Lower leg skin (tissue), 3 donors: ENCODE measurements around the gene ASTN1.

ENCODE experiments used
- POLR2A ChIP-seq, 2 donors: fragments of 450-650 bp; IDR thresholded peaks; one replicate each; pipeline ENCODE4 v1.6.1; 2016 to 2017; ENCODE audit warnings: antibody characterized with exemption in 2 of 2, mild to moderate bottlenecking in 1 of 2, moderate library complexity in 1 of 2
- TF ChIP-seq, protein P1 (sequence below), 3 donors: fragments of 450-650 bp; IDR thresholded peaks; one replicate each; pipeline ENCODE4 v1.5.1; 2016; ENCODE audit warnings: antibody characterized with exemption in 3 of 3, mild to moderate bottlenecking in 3 of 3, moderate library complexity in 2 of 3

DNA sequence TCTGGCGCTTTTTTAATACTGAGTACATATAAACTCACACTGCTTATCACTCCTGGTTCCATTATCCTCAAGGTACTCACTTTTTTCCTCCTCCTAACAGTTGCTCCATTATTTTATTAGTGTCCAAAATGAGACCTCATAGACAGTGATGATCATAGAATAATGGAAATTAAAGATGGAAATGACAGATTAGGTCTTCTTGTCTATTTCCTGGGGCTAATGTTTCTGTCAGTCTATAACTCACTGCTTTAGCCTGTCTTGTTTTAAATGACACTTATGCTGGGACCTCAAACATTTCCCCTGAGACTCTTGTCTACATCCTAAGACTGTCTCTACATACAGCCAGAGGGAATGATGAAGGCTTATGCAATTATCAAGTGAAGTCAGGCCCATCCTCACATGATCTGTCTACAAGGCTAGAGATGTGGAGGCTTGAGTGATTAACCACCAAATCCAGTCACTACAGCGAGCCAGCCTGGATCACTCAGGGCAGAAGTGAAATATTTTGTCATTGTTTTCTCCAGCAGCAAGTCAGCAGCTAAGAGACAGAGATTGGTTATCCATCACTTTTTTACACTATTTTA, 152.1 kb downstream of the ASTN1 start:
- TF ChIP-seq, protein P1, sequence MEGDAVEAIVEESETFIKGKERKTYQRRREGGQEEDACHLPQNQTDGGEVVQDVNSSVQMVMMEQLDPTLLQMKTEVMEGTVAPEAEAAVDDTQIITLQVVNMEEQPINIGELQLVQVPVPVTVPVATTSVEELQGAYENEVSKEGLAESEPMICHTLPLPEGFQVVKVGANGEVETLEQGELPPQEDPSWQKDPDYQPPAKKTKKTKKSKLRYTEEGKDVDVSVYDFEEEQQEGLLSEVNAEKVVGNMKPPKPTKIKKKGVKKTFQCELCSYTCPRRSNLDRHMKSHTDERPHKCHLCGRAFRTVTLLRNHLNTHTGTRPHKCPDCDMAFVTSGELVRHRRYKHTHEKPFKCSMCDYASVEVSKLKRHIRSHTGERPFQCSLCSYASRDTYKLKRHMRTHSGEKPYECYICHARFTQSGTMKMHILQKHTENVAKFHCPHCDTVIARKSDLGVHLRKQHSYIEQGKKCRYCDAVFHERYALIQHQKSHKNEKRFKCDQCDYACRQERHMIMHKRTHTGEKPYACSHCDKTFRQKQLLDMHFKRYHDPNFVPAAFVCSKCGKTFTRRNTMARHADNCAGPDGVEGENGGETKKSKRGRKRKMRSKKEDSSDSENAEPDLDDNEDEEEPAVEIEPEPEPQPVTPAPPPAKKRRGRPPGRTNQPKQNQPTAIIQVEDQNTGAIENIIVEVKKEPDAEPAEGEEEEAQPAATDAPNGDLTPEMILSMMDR (IDR thresholded peaks at IDR 0.05): no peak
- no peak for TF ChIP-seq POLR2A (IDR thresholded peaks at IDR 0.05)
